Measurements from ENCODE around the gene DENND4B.

DNA sequence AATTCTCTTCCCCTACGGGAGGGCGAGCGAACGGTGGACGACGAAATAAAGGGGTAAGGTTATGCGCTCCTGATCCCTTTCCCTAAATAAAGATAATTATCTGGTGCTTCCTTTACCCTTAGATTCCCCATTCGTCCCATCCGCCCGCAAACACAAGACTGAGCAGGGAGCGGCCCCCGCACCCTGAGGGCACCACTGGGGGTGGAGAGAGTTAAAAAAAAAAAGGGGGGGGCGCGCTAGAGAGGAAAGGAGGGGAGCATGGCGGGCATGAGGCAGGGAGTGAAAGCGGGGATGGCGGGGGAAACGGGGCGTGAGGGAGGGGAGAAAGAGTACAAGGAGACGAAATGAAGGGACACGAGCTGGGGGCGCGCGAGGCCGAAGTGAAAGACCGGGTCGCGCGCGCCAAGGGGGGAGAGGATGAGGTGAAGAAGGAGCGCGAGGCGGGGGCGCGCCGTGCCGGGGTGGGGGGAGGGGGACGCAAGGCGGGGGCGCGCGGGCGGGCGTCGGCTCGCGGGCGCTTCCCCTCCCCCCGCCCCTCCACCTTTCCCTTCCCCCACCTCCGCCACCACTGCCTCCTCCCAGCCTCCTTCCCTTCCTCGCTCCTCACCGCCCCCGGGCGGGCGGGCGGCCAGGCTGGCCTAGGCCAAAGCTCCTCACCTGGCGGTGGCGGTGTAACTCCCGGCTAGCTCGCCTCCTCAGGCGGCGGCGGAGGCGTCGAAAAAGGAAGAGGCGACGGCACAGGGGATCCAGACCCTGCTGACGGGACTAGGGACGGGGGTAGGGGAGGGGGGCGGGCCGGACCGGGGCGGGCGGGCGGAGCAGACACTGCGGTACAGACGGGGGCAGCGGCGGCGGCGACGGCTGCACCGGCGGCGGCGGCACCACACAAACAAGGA is 24.2 kb downstream of the DENND4B start:
- TF ChIP-seq, protein P1, sequence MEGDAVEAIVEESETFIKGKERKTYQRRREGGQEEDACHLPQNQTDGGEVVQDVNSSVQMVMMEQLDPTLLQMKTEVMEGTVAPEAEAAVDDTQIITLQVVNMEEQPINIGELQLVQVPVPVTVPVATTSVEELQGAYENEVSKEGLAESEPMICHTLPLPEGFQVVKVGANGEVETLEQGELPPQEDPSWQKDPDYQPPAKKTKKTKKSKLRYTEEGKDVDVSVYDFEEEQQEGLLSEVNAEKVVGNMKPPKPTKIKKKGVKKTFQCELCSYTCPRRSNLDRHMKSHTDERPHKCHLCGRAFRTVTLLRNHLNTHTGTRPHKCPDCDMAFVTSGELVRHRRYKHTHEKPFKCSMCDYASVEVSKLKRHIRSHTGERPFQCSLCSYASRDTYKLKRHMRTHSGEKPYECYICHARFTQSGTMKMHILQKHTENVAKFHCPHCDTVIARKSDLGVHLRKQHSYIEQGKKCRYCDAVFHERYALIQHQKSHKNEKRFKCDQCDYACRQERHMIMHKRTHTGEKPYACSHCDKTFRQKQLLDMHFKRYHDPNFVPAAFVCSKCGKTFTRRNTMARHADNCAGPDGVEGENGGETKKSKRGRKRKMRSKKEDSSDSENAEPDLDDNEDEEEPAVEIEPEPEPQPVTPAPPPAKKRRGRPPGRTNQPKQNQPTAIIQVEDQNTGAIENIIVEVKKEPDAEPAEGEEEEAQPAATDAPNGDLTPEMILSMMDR (IDR thresholded peaks at IDR 0.05; ENCODE audit: poor library complexity) = peak; percentile 14
- TF ChIP-seq EZH2 (IDR thresholded peaks at IDR 0.05; ENCODE audit: borderline replicate concordance) (no peak), EZH2phosphoT487 (IDR thresholded peaks at IDR 0.05; ENCODE audit: low read depth, severe bottlenecking, unreplicated experiment) (no peak)
